ENCODE results near the gene EPB41. TPM values are rescaled to one million over a fixed set of nuclear protein-coding genes. Genes with fewer than 3 reads are reported as not detected.

The EPB41 gene
- total and polyA plus RNA-seq, 9 of the 15 experiments (the other 6 are each of a cell fraction or from before 2014, with no cell fraction given): 3.7 to 213 (median 141) TPM

- H3K4me1 ChIP-seq (replicated peaks in 1 of 2; ENCODE audit: control insufficient read depth in 2 of 2, insufficient read depth in 2 of 2, low read length in 2 of 2): peaks cover 26 to 34% of the 10 kb centered on the region in 2 experiments; a peak in 4 of 5 replicates
- intact Hi-C loops (cut with micrococcal nuclease): loop anchor here (5.0 kb wide), 1 partner anchor 107 kb away; no protein-coding TSS in a partner anchor
- BruUV-seq (replicated peaks): no TSS peak
- TF ChIP-seq MLLT1 (IDR thresholded peaks at IDR 0.05) (peak; percentile 16 to 55; a peak in 1 of 4 replicates), ESRRA (IDR thresholded peaks at IDR 0.05; ENCODE audit: borderline replicate concordance, low read depth) (peak; percentile 24; the same call in 1 of the 2 replicates), MTA1 (IDR thresholded peaks at IDR 0.05; ENCODE audit: borderline replicate concordance) (peak; percentile 70; the same call in 1 of the 2 replicates), TRIM28 (IDR thresholded peaks at IDR 0.05) (0 out of 2 replicates have a peak, but pooled peaks have one; percentile 32), TCF15 (CRISPR knock-in tag; IDR thresholded peaks at IDR 0.05) (no peak), EHMT2 (IDR thresholded peaks at IDR 0.05) (0 out of 2 replicates have a peak, but pooled peaks have one; percentile 22), HDGF (IDR thresholded peaks at IDR 0.05) (peak; percentile 83), NFIC (IDR thresholded peaks at IDR 0.05) (0 out of 2 replicates have a peak, but pooled peaks have one; percentile 4), NKRF (IDR thresholded peaks at IDR 0.05; ENCODE audit: borderline replicate concordance) (0 out of 2 replicates have a peak, but pooled peaks have one; percentile 28), SOX6 (IDR thresholded peaks at IDR 0.05) (peak; percentile 46; the same call in 1 of the 2 replicates), NR2C1 (IDR thresholded peaks at IDR 0.05) (peak; percentile 34; the same call in 1 of the 2 replicates), NR2C1 (tag; IDR thresholded peaks at IDR 0.05) (no peak), ZC3H4 (CRISPR knock-in tag; IDR thresholded peaks at IDR 0.05; ENCODE audit: borderline replicate concordance) (no peak), NEUROD1 (IDR thresholded peaks at IDR 0.05; ENCODE audit: borderline replicate concordance, low read depth, low read length, partially characterized antibody) (no peak), RCOR1 (IDR thresholded peaks at IDR 0.05; ENCODE audit: borderline replicate concordance in 1 of 2, low read depth in 2 of 2, low read length in 2 of 2) (0 out of 4 replicates have a peak, but pooled peaks of 1 of the 2 experiments have one; percentile 20), NFE2 (IDR thresholded peaks at IDR 0.05; ENCODE audit: low read depth) (peak; percentile 21; the same call in 1 of the 2 replicates), ZNF316 (IDR thresholded peaks at IDR 0.05) (peak; percentile 21; the same call in 1 of the 2 replicates), ARID1B (IDR thresholded peaks at IDR 0.05) (peak; percentile 53), ZNF384 (IDR thresholded peaks at IDR 0.05; ENCODE audit: low read depth, low read length) (no peak), HLTF (IDR thresholded peaks at IDR 0.05) (0 out of 2 replicates have a peak, but pooled peaks have one; percentile 42), SMC3 (conservative IDR thresholded peaks at IDR 0.05; ENCODE audit: insufficient read depth, low read depth, low read length) (no peak), ZEB2 (IDR thresholded peaks at IDR 0.05) (peak; percentile 74)
These were observed 11.1 kb downstream of the EPB41 start for GRCh38 chr1:28925350-28925891.

More at GRCh38 chr1:28925350-28925891, 11.1 kb downstream of the EPB41 start:
- ChIA-PET CTCF (ENCODE audit: low intra/inter-chr PET ratio) (no interaction called here), POLR2A (interaction anchor here (5.2 kb wide), 1 partner anchor 12 kb away, joined by 35 read pairs; the partner anchor contains the start of gene EPB41)
- no peak for DNase-seq (ENCODE audit: extremely low read depth in 1 of 4, low spot score in 3 of 4)
- Histone ChIP-seq H2AFZ (ENCODE audit: low read depth, low read length) (no peak overlapping the region), H3K9me3 (replicated peaks; ENCODE audit: control insufficient read depth, insufficient read depth, low read depth, low read length) (no peaks in the 10 kb centered on the region), H3K9me1 (ENCODE audit: control insufficient read depth, insufficient read depth, low read length) (no peaks in the 10 kb centered on the region), H3K4me3 (no peak overlapping the region), H3K9ac (ENCODE audit: insufficient read depth in 1 of 2, low read depth in 2 of 2, low read length in 2 of 2) (no peak overlapping the region), H3K36me3 (ENCODE audit: control insufficient read depth, insufficient read depth, low read length) (peaks cover 6% of the 10 kb centered on the region; the same call in 2 of the 3 replicates), H3K79me2 (ENCODE audit: control insufficient read depth, insufficient read depth, low read length) (peaks cover 94% of the 10 kb centered on the region), H3K4me2 (ENCODE audit: insufficient read depth, low read length) (no peak overlapping the region; the same call in 1 of the 2 replicates), H3K27me3 (ENCODE audit: control insufficient read depth in 2 of 2, insufficient read depth in 2 of 2, low read length in 2 of 2) (no peaks in the 10 kb centered on the region), H4K20me1 (replicated peaks; ENCODE audit: control insufficient read depth, insufficient read depth, low read length) (no peaks in the 10 kb centered on the region), H3K27ac (ENCODE audit: extremely low read depth, low read depth, low read length) (peak overlapping the region; percentile 86; the same call in 2 of the 3 replicates)
- no peak for ATAC-seq
- 92% methylated on average over 4 of the region's 4 CpGs for WGBS (ENCODE audit: insufficient coverage, low coverage, missing lambda C conversion rate)
- in situ Hi-C loops (cut with MboI): no loop called here
- FAIRE-seq: peak; percentile 51
